HepG2 (cell line): ENCODE results near the gene ATP6V0A1. TPM values are rescaled to one million over a fixed set of nuclear protein-coding genes. Genes with fewer than 3 reads are reported as not detected.

Source experiments
- ASH2L ChIP-seq: fragments of 300-600, 200-600 bp; sonication (generic); IDR thresholded peaks from 2 replicates; pipeline ENCODE4 v1.7.0; 2017; ENCODE audit warnings: low read depth, mild to moderate bottlenecking, moderate library complexity, mixed read lengths, low read length; ENCODE audit not compliant: insufficient read length
- ATF7 ChIP-seq, 2 experiments: fragments of 450-650 bp in 1 of 2; sonication (generic) in 1 of 2; formaldehyde crosslinking in 1 of 2; IDR thresholded peaks; 2 replicates each; pipeline versions ENCODE4 v1.4.0 to v1.6.1; 2016 to 2020; ENCODE audit warnings: antibody characterized with exemption in 1 of 2, mild to moderate bottlenecking in 1 of 2, missing genetic modification reagents in 1 of 2
- CEBPB ChIP-seq: IDR thresholded peaks from 2 replicates; pipeline ENCODE4 v1.6.1; 2011; ENCODE audit warnings: low read depth, low read length, improper control_type of control experiment, borderline replicate concordance
- DNMT1 ChIP-seq: sonication (generic); formaldehyde crosslinking; IDR thresholded peaks from 2 replicates; pipeline ENCODE4 v1.5.1; 2020; ENCODE audit warnings: mild to moderate bottlenecking, missing genetic modification reagents
- DR1 ChIP-seq: sonication (generic); formaldehyde crosslinking; IDR thresholded peaks from 2 replicates; pipeline ENCODE4 v1.8.0; 2021; ENCODE audit warnings: mild to moderate bottlenecking, missing genetic modification reagents, inconsistent platforms
- HMGXB4 ChIP-seq, 2 experiments: sonication (generic) in 1 of 2; formaldehyde crosslinking in 1 of 2; IDR thresholded peaks; 2 replicates each; pipeline versions ENCODE4 v1.4.0 to v1.6.1; 2018 to 2020; ENCODE audit warnings: missing genetic modification reagents in 2 of 2, borderline replicate concordance in 1 of 2, low read depth in 1 of 2, mild to moderate bottlenecking in 1 of 2, missing biosample characterization in 1 of 2
- HOMEZ ChIP-seq: IDR thresholded peaks from 2 replicates; pipeline ENCODE4 v1.6.1; 2016; ENCODE audit warnings: low read depth
- IKZF1 ChIP-seq: fragments of 450-650 bp; IDR thresholded peaks from 2 replicates; pipeline ENCODE4 v1.7.1; 2016
- MLLT10 ChIP-seq: sonication (generic); formaldehyde crosslinking; IDR thresholded peaks from 2 replicates; pipeline ENCODE4 v1.4.0; 2020; ENCODE audit warnings: missing genetic modification reagents
- POLR2G ChIP-seq: fragments of 200-400 bp; formaldehyde crosslinking; IDR thresholded peaks from 2 replicates; pipeline ENCODE4 v1.6.1; 2018; ENCODE audit warnings: mild to moderate bottlenecking, low read depth, low read length, moderate library complexity
- PRMT3 ChIP-seq: sonication (generic); formaldehyde crosslinking; IDR thresholded peaks from 2 replicates; pipeline ENCODE4 v1.8.1; 2022; ENCODE audit warnings: low read depth, mild to moderate bottlenecking, moderate library complexity, missing genetic modification reagents, borderline replicate concordance
- PTBP1 ChIP-seq: fragments of 200-400 bp; formaldehyde crosslinking; IDR thresholded peaks from 2 replicates; pipeline ENCODE4 v1.6.1; 2018; ENCODE audit warnings: low read length, low read depth; ENCODE audit not compliant: poor library complexity, severe bottlenecking
- RBFOX2 ChIP-seq: fragments of 200-400 bp; formaldehyde crosslinking; IDR thresholded peaks from 2 replicates; pipeline ENCODE4 v1.6.1; 2017; ENCODE audit warnings: low read depth, mild to moderate bottlenecking, low read length
- SMC3 ChIP-seq: IDR thresholded peaks from 2 replicates; pipeline ENCODE4 v1.6.1; 2011; ENCODE audit warnings: low read length, improper control_type of control experiment
- SP4 ChIP-seq: sonication (generic); formaldehyde crosslinking; IDR thresholded peaks from 2 replicates; pipeline ENCODE4 v1.8.1; 2023; ENCODE audit warnings: mild to moderate bottlenecking, missing genetic modification reagents
- ZBTB25 ChIP-seq: IDR thresholded peaks from 2 replicates; pipeline ENCODE4 v1.6.1; 2018; ENCODE audit warnings: missing genetic modification reagents
- ZBTB38 ChIP-seq: sonication (generic); formaldehyde crosslinking; IDR thresholded peaks from 2 replicates; pipeline ENCODE4 v1.5.1; 2020; ENCODE audit warnings: mild to moderate bottlenecking, missing genetic modification reagents
- ZBTB7A ChIP-seq: sonication (generic); formaldehyde crosslinking; IDR thresholded peaks from 2 replicates; pipeline ENCODE4 v1.8.0; 2022; ENCODE audit warnings: mild to moderate bottlenecking, missing genetic modification reagents
- ZNF180 ChIP-seq: sonication (generic); formaldehyde crosslinking; IDR thresholded peaks from 2 replicates; pipeline ENCODE4 v1.4.0; 2020; ENCODE audit warnings: low read depth, missing genetic modification reagents, borderline replicate concordance
- ZNF451 ChIP-seq: sonication (generic); formaldehyde crosslinking; IDR thresholded peaks from 2 replicates; pipeline ENCODE4 v1.5.0; 2020; ENCODE audit warnings: mild to moderate bottlenecking, missing genetic modification reagents
- ZNF496 ChIP-seq: sonication (generic); formaldehyde crosslinking; IDR thresholded peaks from 2 replicates; pipeline ENCODE4 v1.8.1; 2023; ENCODE audit warnings: mild to moderate bottlenecking, moderate library complexity, missing genetic modification reagents; ENCODE audit not compliant: insufficient replicate concordance
- ZNF572 ChIP-seq: sonication (generic); formaldehyde crosslinking; IDR thresholded peaks from 2 replicates; pipeline ENCODE4 v1.5.1; 2020; ENCODE audit warnings: mild to moderate bottlenecking, missing genetic modification reagents
- ZNF790 ChIP-seq: sonication (generic); formaldehyde crosslinking; IDR thresholded peaks from 2 replicates; pipeline ENCODE4 v1.8.0; 2022; ENCODE audit warnings: missing genetic modification reagents, mild to moderate bottlenecking, borderline replicate concordance
- ZSCAN25 ChIP-seq: sonication (generic); formaldehyde crosslinking; IDR thresholded peaks from 2 replicates; pipeline ENCODE4 v1.8.0; 2022; ENCODE audit warnings: mild to moderate bottlenecking, missing genetic modification reagents
- ZUFSP ChIP-seq: sonication (generic); formaldehyde crosslinking; IDR thresholded peaks from 2 replicates; pipeline ENCODE4 v1.9.0; 2021; ENCODE audit warnings: missing genetic modification reagents, mild to moderate bottlenecking, borderline replicate concordance
- ZZZ3 ChIP-seq: sonication (generic); formaldehyde crosslinking; IDR thresholded peaks from 2 replicates; pipeline ENCODE4 v1.4.0; 2020; ENCODE audit warnings: missing genetic modification reagents, mild to moderate bottlenecking, borderline replicate concordance
- polyA plus RNA-seq, 8 experiments: library from polyadenylated mRNA; depleted of rRNA in 3 of 8; stranded (reverse) in 7 of 8; unstranded in 1 of 8; fragments of >200 nt; fragmentation: Illumina TruSeq in 4 of 8; extraction: Trizol in 4 of 8; gene quantifications; 2 replicates each; pipeline versions ENCODE4 v1.2.1 to v1.2.3, GENCODE V29; 2011 to 2016; ENCODE audit warnings: low read depth in 4 of 8, missing spikeins in 1 of 8, mixed read lengths in 1 of 8; ENCODE audit not compliant: insufficient read depth in 1 of 8
- total RNA-seq, 5 experiments: library from RNA; depleted of rRNA; stranded (reverse); fragments of >200 nt; fragmentation: Illumina TruSeq; extraction: Trizol; gene quantifications; 2 replicates each; pipeline ENCODE4 v1.2.3, GENCODE V29; 2016; ENCODE audit warnings: low read depth in 1 of 5

The ATP6V0A1 gene
- total and polyA plus RNA-seq, 2 of the 13 experiments (the other 11 are each of a cell fraction or from before 2014, with no cell fraction given): 27.9 to 54.1 TPM

- TF ChIP-seq HMGXB4 (CRISPR knock-in tag; IDR thresholded peaks at IDR 0.05; ENCODE audit: borderline replicate concordance in 1 of 2, low read depth in 1 of 2) (no peak), PRMT3 (CRISPR knock-in tag) (no peak), ZNF451 (CRISPR knock-in tag) (no peak), DNMT1 (no peak), ZUFSP (CRISPR knock-in tag) (no peak), ZBTB25 (CRISPR knock-in tag) (no peak), ATF7 (IDR thresholded peaks at IDR 0.05) (no peak), ATF7 (CRISPR knock-in tag; IDR thresholded peaks at IDR 0.05) (no peak), DR1 (CRISPR knock-in tag) (no peak), ZNF180 (CRISPR knock-in tag) (no peak), IKZF1 (no peak), SP4 (no peak), RBFOX2 (no peak), ASH2L (peak; percentile 33), ZBTB38 (CRISPR knock-in tag) (no peak), ZZZ3 (CRISPR knock-in tag) (no peak), POLR2G (no peak), PTBP1 (no peak), HOMEZ (CRISPR knock-in tag) (no peak), ZNF572 (CRISPR knock-in tag) (no peak), ZSCAN25 (no peak), ZNF496 (CRISPR knock-in tag) (no peak), ZNF790 (no peak), SMC3 (peak; percentile 27; the same call in 1 of the 2 replicates), ZBTB7A (CRISPR knock-in tag) (no peak), MLLT10 (CRISPR knock-in tag) (no peak), CEBPB (no peak)
These were observed 86.2 kb downstream of the ATP6V0A1 start (continued) for GRCh38 chr17:42544874-42545283.
